Measurements from ENCODE around the gene ERC2. TPM values are rescaled to one million over a fixed set of nuclear protein-coding genes. Genes with fewer than 3 reads are reported as not detected.

The ERC2 gene
- total RNA-seq, 4 donors from 2014 or later, result 0.81 to 2.9 (median 1.6) TPM

GRCh38 chr3:55906896-55907295 is 561.4 kb downstream of the ERC2 start:
- 93 to 100% methylated on average over 1 to 2 of the region's 3 CpGs for WGBS, 2 donors (ENCODE audit: low coverage in 1 of 2)
- no peak for TF ChIP-seq POLR2A (IDR thresholded peaks at IDR 0.05)
- TF ChIP-seq CTCF (IDR thresholded peaks at IDR 0.05), result no peak
- no peak for TF ChIP-seq POLR2AphosphoS5 (IDR thresholded peaks at IDR 0.05)
- TF ChIP-seq EP300 (IDR thresholded peaks at IDR 0.05), result no peak
- Histone ChIP-seq H3K36me3 (no peaks in the 10 kb centered on the region), H3K27ac (no peak overlapping the region), H3K27me3 (no peaks in the 10 kb centered on the region), H3K4me3 (no peak overlapping the region), H3K4me1 (peaks cover 0 to 17% (median 0%) of the 10 kb centered on the region in 3 donors), H3K9me3 (no peaks in the 10 kb centered on the region)
- ATAC-seq, result no peak

GRCh38 chr3:55904716-55905115 is 563.6 kb downstream of the ERC2 start:
- Histone ChIP-seq H3K36me3 (no peaks in the 10 kb centered on the region), H3K9me3 (no peaks in the 10 kb centered on the region), H3K4me3 (no peak overlapping the region), H3K4me1 (peaks cover 0 to 17% (median 0%) of the 10 kb centered on the region in 3 donors), H3K27me3 (no peaks in the 10 kb centered on the region), H3K27ac (no peak overlapping the region)
- no peak for ATAC-seq
- 49 to 63% methylated on average over 2 to 6 of the region's 6 CpGs for WGBS, 2 donors (ENCODE audit: low coverage in 1 of 2)
- TF ChIP-seq CTCF (IDR thresholded peaks at IDR 0.05) (no peak), POLR2AphosphoS5 (IDR thresholded peaks at IDR 0.05) (no peak), POLR2A (IDR thresholded peaks at IDR 0.05) (no peak), EP300 (IDR thresholded peaks at IDR 0.05) (no peak)

- 50 to 51% methylated on average over 1 to 3 of the region's 3 CpGs for WGBS, 2 donors (ENCODE audit: low coverage in 1 of 2)
- peak; percentile 16 for ATAC-seq
- H3K4me3 ChIP-seq, result no peak overlapping the region
- H3K27me3 ChIP-seq, result no peaks in the 10 kb centered on the region
- H3K4me1 ChIP-seq, result peaks cover 0 to 17% (median 0%) of the 10 kb centered on the region in 3 donors
- TF ChIP-seq POLR2AphosphoS5 (IDR thresholded peaks at IDR 0.05) (peak; percentile 69), CTCF (IDR thresholded peaks at IDR 0.05) (no peak)
- H3K36me3 ChIP-seq, result no peaks in the 10 kb centered on the region
- H3K9me3 ChIP-seq, result no peaks in the 10 kb centered on the region
- H3K27ac ChIP-seq, result no peak overlapping the region
Measured at GRCh38 chr3:55903680-55904079, 564.6 kb downstream of the ERC2 start.

- Histone ChIP-seq H3K4me3 (no peak overlapping the region), H3K36me3 (no peaks in the 10 kb centered on the region), H3K27me3 (no peaks in the 10 kb centered on the region), H3K4me1 (peaks cover 0 to 17% (median 0%) of the 10 kb centered on the region in 3 donors), H3K9me3 (no peaks in the 10 kb centered on the region), H3K27ac (no peak overlapping the region)
- ATAC-seq, result no peak
- 68 to 84% methylated on average over 9 to 11 of the region's 14 CpGs for WGBS, 2 donors (ENCODE audit: low coverage in 1 of 2)
- TF ChIP-seq CTCF (IDR thresholded peaks at IDR 0.05), result no peak
- no peak for TF ChIP-seq POLR2A (IDR thresholded peaks at IDR 0.05)
- no peak for TF ChIP-seq POLR2AphosphoS5 (IDR thresholded peaks at IDR 0.05)
Measured at GRCh38 chr3:55902221-55902900, 565.9 kb downstream of the ERC2 start.

- Histone ChIP-seq H3K4me3 (no peak overlapping the region), H3K36me3 (no peaks in the 10 kb centered on the region), H3K4me1 (peaks cover 0 to 15% (median 0%) of the 10 kb centered on the region in 3 donors), H3K27ac (no peak overlapping the region), H3K9me3 (no peaks in the 10 kb centered on the region), H3K27me3 (no peaks in the 10 kb centered on the region)
- ATAC-seq, result no peak
- 84 to 90% methylated on average over 2 to 3 of the region's 3 CpGs for WGBS, 2 donors (ENCODE audit: low coverage in 1 of 2)
- TF ChIP-seq POLR2A (IDR thresholded peaks at IDR 0.05), result no peak
- TF ChIP-seq POLR2AphosphoS5 (IDR thresholded peaks at IDR 0.05), result no peak
- TF ChIP-seq CTCF (IDR thresholded peaks at IDR 0.05), result no peak
- no peak for TF ChIP-seq EP300 (IDR thresholded peaks at IDR 0.05)
Measured at GRCh38 chr3:55899887-55900286, 568.4 kb downstream of the ERC2 start.
